Epithelial cell of esophagus (primary cell): ENCODE data around the gene CCDC86.
A peak's percentile ranks its signal among the peaks of the same experiment; 100 is the strongest.

Experiments used
- DNase-seq: peaks from one replicate; pipeline ENCODE4 v3.0.0; 2010; ENCODE audit warnings: low read depth
- H3K4me3 ChIP-seq: 2 replicates; pipeline ENCODE4 v1.5.1; 2011; ENCODE audit warnings: mild to moderate bottlenecking, low read length, control low read depth
- CTCF ChIP-seq: IDR thresholded peaks from 2 replicates; pipeline ENCODE4 v1.5.1; 2011; ENCODE audit warnings: low read depth, mild to moderate bottlenecking, low read length, control low read depth, inconsistent platforms; ENCODE audit not compliant: insufficient read depth; ENCODE audit errors: missing control alignments

Gene CCDC86

GRCh38 chr11:60803273-60803936 lies 38.5 kb upstream of the CCDC86 start:
- no peak overlapping the region for H3K4me3 ChIP-seq
- no peak for TF ChIP-seq CTCF
- DNase-seq = no peak

- H3K4me3 ChIP-seq = no peak overlapping the region
- no peak for TF ChIP-seq CTCF
- no peak for DNase-seq
Observed at GRCh38 chr11:60809249-60809648, 32.7 kb upstream of the CCDC86 start.

GRCh38 chr11:60809691-60810090 lies 32.2 kb upstream of the CCDC86 start:
- peak; percentile 11 for DNase-seq
- TF ChIP-seq CTCF = no peak

GRCh38 chr11:60810151-60810550 lies 31.8 kb upstream of the CCDC86 start:
- DNase-seq = no peak
- TF ChIP-seq CTCF = no peak
- no peak overlapping the region for H3K4me3 ChIP-seq

More at GRCh38 chr11:60809691-60810090, 32.2 kb upstream of the CCDC86 start:
- H3K4me3 ChIP-seq = no peak overlapping the region

GRCh38 chr11:60810569-60810968 lies 31.3 kb upstream of the CCDC86 start:
- H3K4me3 ChIP-seq = no peak overlapping the region
- no peak for TF ChIP-seq CTCF
- DNase-seq = no peak

- H3K4me3 ChIP-seq = no peak overlapping the region
- TF ChIP-seq CTCF = no peak
- DNase-seq = no peak
Observed at GRCh38 chr11:60813324-60813723, 28.6 kb upstream of the CCDC86 start.

- no peak for TF ChIP-seq CTCF
- H3K4me3 ChIP-seq = no peak overlapping the region
- DNase-seq = no peak
Observed at GRCh38 chr11:60814112-60814511, 27.8 kb upstream of the CCDC86 start.
